ENCODE results near the gene MUC3A.

MUC3A gene

GRCh38 chr7:100957832-100958421 lies 8.6 kb downstream of the MUC3A start:
- H3K4me3 ChIP-seq (ENCODE audit: control insufficient read depth, low read depth, low read length): no peak overlapping the region
- no peak for TF ChIP-seq CTCF (IDR thresholded peaks at IDR 0.05; ENCODE audit: control insufficient read depth, insufficient read depth, low read depth, low read length, missing control alignments)
- DNase-seq (ENCODE audit: low read depth): no peak

DNA sequence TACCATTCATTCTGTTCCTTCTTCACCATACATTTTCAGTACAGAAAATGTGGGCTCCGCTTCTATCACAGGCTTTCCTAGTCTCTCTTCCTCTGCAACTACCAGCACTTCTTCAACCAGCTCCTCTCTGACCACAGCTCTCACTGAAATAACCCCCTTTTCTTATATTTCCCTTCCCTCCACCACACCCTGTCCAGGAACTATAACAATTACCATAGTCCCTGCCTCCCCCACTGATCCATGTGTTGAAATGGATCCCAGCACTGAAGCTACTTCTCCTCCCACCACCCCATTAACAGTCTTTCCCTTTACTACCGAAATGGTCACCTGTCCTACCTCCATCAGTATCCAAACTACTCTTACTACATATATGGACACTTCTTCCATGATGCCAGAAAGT lies 10.6 kb downstream of the MUC3A start:
- DNase-seq (ENCODE audit: low read depth): no peak
- no peak for TF ChIP-seq CTCF (IDR thresholded peaks at IDR 0.05; ENCODE audit: control insufficient read depth, insufficient read depth, low read depth, low read length, missing control alignments)
- no peak overlapping the region for H3K4me3 ChIP-seq (ENCODE audit: control insufficient read depth, low read depth, low read length)

- no peak for TF ChIP-seq CTCF (IDR thresholded peaks at IDR 0.05; ENCODE audit: control insufficient read depth, insufficient read depth, low read depth, low read length, missing control alignments)
- DNase-seq (ENCODE audit: low read depth): no peak
- no peak overlapping the region for H3K4me3 ChIP-seq (ENCODE audit: control insufficient read depth, low read depth, low read length)
These were observed 13.2 kb downstream of the MUC3A start for GRCh38 chr7:100962537-100962936.

- no peak for TF ChIP-seq CTCF (IDR thresholded peaks at IDR 0.05; ENCODE audit: control insufficient read depth, insufficient read depth, low read depth, low read length, missing control alignments)
- no peak for DNase-seq (ENCODE audit: low read depth)
- no peak overlapping the region for H3K4me3 ChIP-seq (ENCODE audit: control insufficient read depth, low read depth, low read length)
These were observed 14.1 kb downstream of the MUC3A start for GRCh38 chr7:100963386-100963785.

DNA sequence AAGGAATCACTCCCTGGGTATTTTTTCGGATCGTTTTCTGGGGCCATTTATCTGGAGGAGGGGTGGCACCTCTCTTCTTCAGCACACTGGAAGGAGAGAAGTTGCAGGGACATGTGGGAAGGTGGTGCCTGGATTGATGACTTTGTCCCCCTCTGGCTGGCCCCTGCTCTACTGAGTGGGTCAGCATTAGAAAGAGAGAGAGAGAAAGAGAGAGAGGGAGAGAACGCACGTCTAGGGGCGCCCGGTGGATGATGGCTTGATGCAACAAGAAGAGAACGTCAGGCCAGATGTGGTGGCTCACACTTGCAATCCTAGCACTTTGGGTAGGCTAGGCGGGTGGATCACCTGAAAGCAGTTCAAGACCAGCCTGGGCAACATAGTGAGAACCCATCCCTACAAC lies 14.5 kb downstream of the MUC3A start:
- no peak for DNase-seq (ENCODE audit: low read depth)
- TF ChIP-seq CTCF (IDR thresholded peaks at IDR 0.05; ENCODE audit: control insufficient read depth, insufficient read depth, low read depth, low read length, missing control alignments): no peak
- no peak overlapping the region for H3K4me3 ChIP-seq (ENCODE audit: control insufficient read depth, low read depth, low read length)

DNA sequence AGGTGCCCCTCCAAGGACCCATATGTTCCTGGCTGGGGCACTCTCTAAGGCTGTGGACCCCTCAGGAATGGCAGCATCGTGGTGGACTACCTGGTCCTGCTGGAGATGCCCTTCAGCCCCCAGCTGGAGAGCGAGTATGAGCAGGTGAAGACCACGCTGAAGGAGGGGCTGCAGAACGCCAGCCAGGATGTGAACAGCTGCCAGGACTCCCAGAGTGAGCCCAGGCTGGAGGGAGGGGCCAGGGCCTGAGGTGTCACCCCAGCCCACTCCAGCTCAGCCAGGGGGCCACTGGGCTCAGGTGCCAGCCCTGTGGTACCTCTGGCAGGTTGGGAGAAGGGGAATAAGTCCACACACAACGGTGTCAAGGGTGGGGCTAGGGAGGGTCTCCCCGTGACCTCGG lies 15.3 kb downstream of the MUC3A start:
- DNase-seq (ENCODE audit: low read depth): no peak
- no peak for TF ChIP-seq CTCF (IDR thresholded peaks at IDR 0.05; ENCODE audit: control insufficient read depth, insufficient read depth, low read depth, low read length, missing control alignments)
- H3K4me3 ChIP-seq (ENCODE audit: control insufficient read depth, low read depth, low read length): no peak overlapping the region
